ENCODE measurements around the gene KRTAP9-3. TPM values are rescaled to one million over a fixed set of nuclear protein-coding genes. Genes with fewer than 3 reads are reported as not detected.
"Not testable (repeated sequence)": the region's sequence is repeated elsewhere in the genome, so short reads cannot be mapped to it uniquely, and the experiment has no call there.

KRTAP9-3 gene
- total and polyA plus RNA-seq, 10 of the 15 experiments (the other 5 are each of a cell fraction or from before 2014, with no cell fraction given) = not detected

GRCh38 chr17:41226051-41226450 is 6.2 kb upstream of the KRTAP9-3 start (continued):
- no peak for TF ChIP-seq CTCF (IDR thresholded peaks at IDR 0.05 in 2 of 3, conservative IDR thresholded peaks at IDR 0.05 in 1 of 3; ENCODE audit: control insufficient read depth in 2 of 3, extremely low read depth in 1 of 3, insufficient read depth in 1 of 3, low read depth in 3 of 3, low read length in 3 of 3)

GRCh38 chr17:41226598-41227095 is 5.6 kb upstream of the KRTAP9-3 start, which contains the start of gene KRTAP9-2:
TSS of gene KRTAP9-2 (plus strand) at chr17:41226648. CDS start at chr17:41226655, 7 bp downstream.
- H3K27me3 ChIP-seq (replicated peaks in 1 of 2; ENCODE audit: control insufficient read depth in 2 of 2, insufficient read depth in 2 of 2, low read length in 1 of 2); intact Hi-C loops (cut with micrococcal nuclease; ENCODE audit: unreplicated experiment); H3K27ac ChIP-seq (ENCODE audit: control insufficient read depth, insufficient read depth); H3K9me3 ChIP-seq (replicated peaks; ENCODE audit: control insufficient read depth, insufficient read depth, low read length); FAIRE-seq; DNase-seq (ENCODE audit: low read depth, low spot score); BruUV-seq (replicated peaks); SMC1A ChIA-PET (ENCODE audit: uncharacterized antibody, unreplicated experiment); RAD21 ChIA-PET (ENCODE audit: unreplicated experiment); CTCF ChIA-PET; POLR2A ChIA-PET; H2AFZ ChIP-seq (ENCODE audit: control insufficient read depth, low read depth, low read length); H3K4me1 ChIP-seq (ENCODE audit: control insufficient read depth, insufficient read depth, low read length); ATAC-seq; in situ Hi-C loops (cut with MboI); H3K79me2 ChIP-seq (ENCODE audit: control insufficient read depth, insufficient read depth, low read length); H3K4me2 ChIP-seq (ENCODE audit: control insufficient read depth, insufficient read depth); H3K4me3 ChIP-seq; H4K20me1 ChIP-seq (ENCODE audit: control insufficient read depth, insufficient read depth); H3K36me3 ChIP-seq (ENCODE audit: control insufficient read depth in 2 of 2, insufficient read depth in 2 of 2, low read length in 1 of 2); H3K9ac ChIP-seq (ENCODE audit: control insufficient read depth, insufficient read depth, low read length): not testable (repeated sequence)
- 3% methylated on average over 2 of the region's 4 CpGs for WGBS (ENCODE audit: insufficient coverage, insufficient replicate concordance, low lambda C conversion rate, missing lambda C conversion rate)

GRCh38 chr17:41230094-41230493 is 2.2 kb upstream of the KRTAP9-3 start:
- ChIA-PET POLR2A (no interaction called here), RAD21 (ENCODE audit: unreplicated experiment) (no interaction called here), SMC1A (ENCODE audit: uncharacterized antibody, unreplicated experiment) (interaction anchor here (0.9 kb wide), 1 partner anchor 40 kb away, joined by 3 read pairs; the partner anchor contains the start of gene KRTAP9-1), CTCF (no interaction called here)
- no peaks in the 10 kb centered on the region for H4K20me1 ChIP-seq (ENCODE audit: control insufficient read depth, insufficient read depth)
- peaks cover 0 to 3% of the 10 kb centered on the region in 2 experiments; a peak in 1 of 4 replicates for H3K27me3 ChIP-seq (replicated peaks in 1 of 2; ENCODE audit: control insufficient read depth in 2 of 2, insufficient read depth in 2 of 2, low read length in 1 of 2)
- H2AFZ ChIP-seq (ENCODE audit: control insufficient read depth, low read depth, low read length) = no peak overlapping the region
- H3K4me3 ChIP-seq = no peak overlapping the region
- no peak for TF ChIP-seq MYB (IDR thresholded peaks at IDR 0.05; ENCODE audit: borderline replicate concordance, low read depth, low read length)
- H3K9me3 ChIP-seq (replicated peaks; ENCODE audit: control insufficient read depth, insufficient read depth, low read length) = no peaks in the 10 kb centered on the region
- FAIRE-seq (no peak), DNase-seq (ENCODE audit: low read depth, low spot score) (no peak), ATAC-seq (no peak)
- H3K27ac ChIP-seq (ENCODE audit: control insufficient read depth, insufficient read depth) = no peak overlapping the region
- no peak overlapping the region for H3K4me2 ChIP-seq (ENCODE audit: control insufficient read depth, insufficient read depth)
- BruUV-seq (replicated peaks) = no TSS peak
- no peak overlapping the region for H3K9ac ChIP-seq (ENCODE audit: control insufficient read depth, insufficient read depth, low read length)
- H3K36me3 ChIP-seq (ENCODE audit: control insufficient read depth in 2 of 2, insufficient read depth in 2 of 2, low read length in 1 of 2) = no peaks in the 10 kb centered on the region
- intact Hi-C loops (cut with micrococcal nuclease; ENCODE audit: unreplicated experiment) = no loop called here
- no peaks in the 10 kb centered on the region for H3K79me2 ChIP-seq (ENCODE audit: control insufficient read depth, insufficient read depth, low read length)
- H3K4me1 ChIP-seq (ENCODE audit: control insufficient read depth, insufficient read depth, low read length) = no peaks in the 10 kb centered on the region
- in situ Hi-C loops (cut with MboI) = no loop called here
